ENCODE results near the gene KLF16.

KLF16 gene

DNA sequence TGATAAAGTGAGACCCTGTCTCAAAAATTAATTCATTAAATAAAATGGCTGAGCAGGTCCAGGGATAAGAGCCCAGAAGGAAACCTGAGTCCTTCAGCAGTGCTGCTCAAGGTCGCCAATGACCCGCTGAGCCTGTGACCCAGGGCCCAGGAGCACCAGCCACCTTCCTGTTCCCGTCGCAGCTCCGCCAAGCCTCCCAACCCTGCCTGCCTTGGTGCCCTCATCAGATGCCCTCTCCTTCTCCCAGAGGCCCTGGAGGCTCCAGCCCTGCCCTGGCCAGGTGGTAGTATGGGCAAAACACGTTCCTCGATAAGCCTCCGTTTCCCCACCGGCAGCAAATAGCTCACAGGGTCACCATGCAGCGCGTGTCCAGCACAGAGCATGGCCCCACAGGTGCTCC is 17.7 kb downstream of the KLF16 start:
- no peak for DNase-seq (ENCODE audit: low read depth, low spot score)
- Histone ChIP-seq H3K9me3 (ENCODE audit: low read depth, low read length) (no peaks in the 10 kb centered on the region), H3K4me3 (no peak overlapping the region), H3K36me3 (ENCODE audit: insufficient read depth, low read length) (no peaks in the 10 kb centered on the region), H3K27ac (no peak overlapping the region), H3K9ac (ENCODE audit: insufficient read length) (no peak overlapping the region)
- no peak for TF ChIP-seq EZH2 (IDR thresholded peaks at IDR 0.05)
- TF ChIP-seq FOXP2 (optimal IDR thresholded peaks at IDR 0.05; ENCODE audit: control extremely low read depth, extremely low read length, insufficient read depth) = no peak
- no peak for TF ChIP-seq POLR2AphosphoS5 (IDR thresholded peaks at IDR 0.05; ENCODE audit: borderline replicate concordance, low read depth, low read length)

DNA sequence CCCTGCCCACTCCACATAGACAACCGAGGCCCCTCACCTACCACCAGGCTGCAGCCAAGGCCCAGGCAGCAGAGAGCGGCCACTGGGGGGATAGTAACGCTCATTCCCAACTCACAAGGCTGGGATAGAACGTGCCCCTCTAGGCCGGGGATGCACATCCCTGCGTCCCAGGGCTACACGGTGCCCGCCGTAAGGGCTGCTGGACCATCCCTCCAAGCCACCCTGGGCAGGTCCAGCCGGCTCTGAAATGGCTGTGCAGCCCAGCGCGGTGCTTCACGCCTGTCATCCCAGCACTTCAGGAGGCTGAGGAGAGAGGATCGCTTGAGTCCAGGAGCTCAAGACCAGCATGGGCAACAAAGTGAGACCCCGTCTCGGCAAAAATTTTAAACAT is 18.3 kb downstream of the KLF16 start:
- no peaks in the 10 kb centered on the region for H3K36me3 ChIP-seq (ENCODE audit: insufficient read depth, low read length)
- H3K9ac ChIP-seq (ENCODE audit: insufficient read length) = no peak overlapping the region
- TF ChIP-seq POLR2AphosphoS5 (IDR thresholded peaks at IDR 0.05; ENCODE audit: borderline replicate concordance, low read depth, low read length) (no peak), EZH2 (IDR thresholded peaks at IDR 0.05) (no peak), FOXP2 (optimal IDR thresholded peaks at IDR 0.05; ENCODE audit: control extremely low read depth, extremely low read length, insufficient read depth) (no peak)
- H3K4me3 ChIP-seq = no peak overlapping the region
- no peak for DNase-seq (ENCODE audit: low read depth, low spot score)
- no peaks in the 10 kb centered on the region for H3K9me3 ChIP-seq (ENCODE audit: low read depth, low read length)
- no peak overlapping the region for H3K27ac ChIP-seq

DNA sequence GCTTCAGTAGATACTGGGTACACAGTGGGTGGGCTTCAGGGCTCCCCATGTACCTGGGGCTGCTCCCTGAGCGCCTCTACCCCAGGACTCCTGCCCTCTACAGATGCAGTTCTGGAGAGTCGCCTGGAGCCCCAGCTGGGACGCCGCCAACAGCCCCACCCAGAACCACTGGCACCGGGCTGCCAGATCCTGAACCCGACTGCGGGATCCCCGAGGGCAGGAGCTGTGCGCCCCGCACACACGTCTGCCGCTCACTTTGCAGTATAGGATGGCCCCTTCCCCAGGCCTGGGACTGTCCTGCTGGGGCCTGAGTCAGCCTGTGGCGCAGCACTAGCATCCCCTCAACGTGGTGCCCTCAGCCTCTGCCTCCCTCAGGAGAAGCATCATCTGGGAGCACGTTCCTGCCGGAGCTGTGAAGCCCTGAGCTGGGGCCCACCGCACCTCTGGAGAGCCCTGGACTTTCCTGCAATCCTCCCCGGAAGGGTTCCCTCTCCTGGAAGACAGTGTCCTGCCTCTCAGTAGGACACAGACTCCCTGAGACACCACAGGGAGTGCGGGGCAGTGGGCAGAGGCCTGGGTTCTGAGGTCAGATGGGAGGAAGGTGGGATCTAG is 18.8 kb downstream of the KLF16 start:
- no peak for DNase-seq (ENCODE audit: low read depth, low spot score)
- H3K4me3 ChIP-seq = no peak overlapping the region
- no peak overlapping the region for H3K27ac ChIP-seq
- no peaks in the 10 kb centered on the region for H3K36me3 ChIP-seq (ENCODE audit: insufficient read depth, low read length)
- H3K9ac ChIP-seq (ENCODE audit: insufficient read length) = no peak overlapping the region
- TF ChIP-seq EZH2 (IDR thresholded peaks at IDR 0.05) (no peak), POLR2AphosphoS5 (IDR thresholded peaks at IDR 0.05; ENCODE audit: borderline replicate concordance, low read depth, low read length) (no peak), FOXP2 (optimal IDR thresholded peaks at IDR 0.05; ENCODE audit: control extremely low read depth, extremely low read length, insufficient read depth) (no peak)
- no peaks in the 10 kb centered on the region for H3K9me3 ChIP-seq (ENCODE audit: low read depth, low read length)

GRCh38 chr19:1843646-1844394 is 19.6 kb downstream of the KLF16 start:
- H3K4me3 ChIP-seq = no peak overlapping the region
- H3K9ac ChIP-seq (ENCODE audit: insufficient read length) = no peak overlapping the region
- no peak overlapping the region for H3K27ac ChIP-seq
- H3K9me3 ChIP-seq (ENCODE audit: low read depth, low read length) = no peaks in the 10 kb centered on the region
- no peak for TF ChIP-seq FOXP2 (optimal IDR thresholded peaks at IDR 0.05; ENCODE audit: control extremely low read depth, extremely low read length, insufficient read depth)
- no peak; the same call in 1 of the 2 replicates for TF ChIP-seq POLR2AphosphoS5 (IDR thresholded peaks at IDR 0.05; ENCODE audit: borderline replicate concordance, low read depth, low read length)
- no peak for TF ChIP-seq EZH2 (IDR thresholded peaks at IDR 0.05)
- no peak for DNase-seq (ENCODE audit: low read depth, low spot score)
- no peaks in the 10 kb centered on the region for H3K36me3 ChIP-seq (ENCODE audit: insufficient read depth, low read length)

GRCh38 chr19:1843116-1843515 is 20.3 kb downstream of the KLF16 start:
- TF ChIP-seq EZH2 (IDR thresholded peaks at IDR 0.05) (no peak), FOXP2 (optimal IDR thresholded peaks at IDR 0.05; ENCODE audit: control extremely low read depth, extremely low read length, insufficient read depth) (no peak), POLR2AphosphoS5 (IDR thresholded peaks at IDR 0.05; ENCODE audit: borderline replicate concordance, low read depth, low read length) (no peak)
- H3K9me3 ChIP-seq (ENCODE audit: low read depth, low read length) = no peaks in the 10 kb centered on the region
- H3K4me3 ChIP-seq = no peak overlapping the region
- no peaks in the 10 kb centered on the region for H3K36me3 ChIP-seq (ENCODE audit: insufficient read depth, low read length)
- DNase-seq (ENCODE audit: low read depth, low spot score) = no peak
- H3K9ac ChIP-seq (ENCODE audit: insufficient read length) = no peak overlapping the region
- H3K27ac ChIP-seq = no peak overlapping the region

DNA sequence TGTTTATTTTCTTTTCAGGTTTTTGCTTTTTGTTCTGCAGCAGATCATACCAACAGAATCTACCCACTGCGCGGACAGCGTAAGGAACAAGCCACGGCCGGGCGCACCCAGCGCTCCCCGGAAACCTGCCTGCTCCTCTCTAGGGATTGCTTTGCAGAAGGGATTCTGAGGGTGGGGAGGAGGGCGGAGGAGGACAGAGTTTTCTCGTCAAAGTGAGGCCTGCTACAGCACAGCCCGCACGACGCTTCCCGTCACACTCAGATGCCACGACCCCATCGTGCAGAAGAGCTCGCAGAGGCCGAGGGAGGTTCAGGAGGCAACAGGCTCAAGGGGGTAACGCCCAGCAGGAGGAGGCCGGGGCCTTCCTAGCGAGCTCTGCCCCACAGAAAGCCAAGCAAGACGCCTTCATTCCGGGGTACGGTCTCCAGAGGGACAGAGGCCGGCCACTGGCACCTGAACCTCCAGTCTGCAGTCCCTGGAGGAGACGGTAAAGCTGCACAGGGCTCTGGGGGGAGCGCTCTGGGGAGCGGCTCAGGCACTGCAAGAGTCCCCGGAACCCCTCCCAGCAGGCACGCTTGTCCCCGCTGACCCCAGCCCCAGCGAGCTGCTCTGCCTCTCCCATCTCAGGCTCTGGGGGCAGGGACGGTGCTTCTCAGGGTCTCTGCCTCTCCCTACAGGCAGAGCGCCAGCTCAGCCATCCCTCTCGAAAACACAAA is 22.0 kb downstream of the KLF16 start:
- Histone ChIP-seq H3K27ac (no peak overlapping the region), H3K36me3 (ENCODE audit: insufficient read depth, low read length) (no peaks in the 10 kb centered on the region)

DNA sequence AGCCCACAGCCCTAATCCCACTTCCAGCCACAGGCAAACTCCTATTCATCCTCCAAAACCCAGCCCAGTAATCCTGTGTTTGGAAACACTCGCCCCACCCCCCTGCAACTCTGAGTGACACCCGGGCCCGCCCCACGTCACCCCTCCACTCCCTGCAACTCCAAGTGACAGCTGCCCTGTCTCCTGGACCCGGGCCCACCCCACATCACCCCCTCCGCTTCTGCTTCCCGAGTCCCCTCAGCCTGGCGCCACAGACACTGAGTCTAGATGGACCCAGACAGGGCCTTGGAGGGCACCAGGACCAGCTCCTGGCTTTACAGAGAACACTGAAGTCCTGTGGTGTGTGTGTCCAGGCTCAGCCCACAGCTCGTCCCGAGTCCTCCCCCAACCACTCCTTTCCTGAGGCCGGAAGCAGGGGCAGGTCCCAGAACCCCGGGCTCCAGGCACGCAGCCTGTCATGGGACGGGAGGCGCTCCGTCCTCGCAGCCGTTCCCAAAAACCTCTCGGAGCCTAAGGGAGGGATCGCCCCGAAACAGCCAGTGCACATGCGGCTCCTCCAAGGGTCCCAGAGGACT is 22.8 kb downstream of the KLF16 start:
- no peak overlapping the region for H3K9ac ChIP-seq (ENCODE audit: insufficient read length)
- H3K9me3 ChIP-seq (ENCODE audit: low read depth, low read length) = no peaks in the 10 kb centered on the region
- H3K36me3 ChIP-seq (ENCODE audit: insufficient read depth, low read length) = no peaks in the 10 kb centered on the region
- H3K27ac ChIP-seq = no peak overlapping the region
- DNase-seq (ENCODE audit: low read depth, low spot score) = no peak
- H3K4me3 ChIP-seq = no peak overlapping the region
- TF ChIP-seq EZH2 (IDR thresholded peaks at IDR 0.05) (no peak), POLR2AphosphoS5 (IDR thresholded peaks at IDR 0.05; ENCODE audit: borderline replicate concordance, low read depth, low read length) (no peak), FOXP2 (optimal IDR thresholded peaks at IDR 0.05; ENCODE audit: control extremely low read depth, extremely low read length, insufficient read depth) (no peak)

More for the DNA sequence above, 22.0 kb downstream of the KLF16 start:
- no peak overlapping the region for H3K9ac ChIP-seq (ENCODE audit: insufficient read length)
- no peak overlapping the region for H3K4me3 ChIP-seq
- no peak for DNase-seq (ENCODE audit: low read depth, low spot score)
- no peaks in the 10 kb centered on the region for H3K9me3 ChIP-seq (ENCODE audit: low read depth, low read length)
- no peak for TF ChIP-seq POLR2AphosphoS5 (IDR thresholded peaks at IDR 0.05; ENCODE audit: borderline replicate concordance, low read depth, low read length)
- no peak for TF ChIP-seq FOXP2 (optimal IDR thresholded peaks at IDR 0.05; ENCODE audit: control extremely low read depth, extremely low read length, insufficient read depth)
- no peak for TF ChIP-seq EZH2 (IDR thresholded peaks at IDR 0.05)

Measured in SK-N-MC (cell line).